GM12874 (cell line): ENCODE data around the gene PLEKHA5.

ENCODE experiments used
- TF ChIP-seq, protein P1 (sequence below): IDR thresholded peaks from 2 replicates; pipeline ENCODE4 v1.5.1; 2011; ENCODE audit warnings: low read depth, mild to moderate bottlenecking, control low read depth, low read length, moderate library complexity; ENCODE audit not compliant: insufficient read depth

The PLEKHA5 gene

DNA sequence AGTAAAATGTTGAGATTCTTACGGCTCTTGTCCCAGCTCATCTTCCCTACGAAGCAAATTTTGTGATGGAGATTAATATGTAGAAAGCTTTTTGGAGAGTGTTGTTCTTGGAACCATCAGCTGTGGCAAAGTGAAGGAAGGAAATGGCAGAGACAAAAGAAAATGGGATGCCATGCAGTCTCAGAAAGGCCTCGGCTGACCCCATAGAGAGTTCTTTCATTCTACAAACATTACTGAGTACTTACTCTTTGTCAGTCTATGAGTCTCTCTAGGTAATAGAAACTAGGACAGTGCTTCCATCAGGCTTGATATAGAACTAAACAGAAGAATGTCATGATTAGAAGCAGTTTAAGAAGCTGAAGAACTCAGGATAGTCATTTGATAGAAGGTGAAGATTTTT is 134.1 kb downstream of the PLEKHA5 start:
- TF ChIP-seq, protein P1, sequence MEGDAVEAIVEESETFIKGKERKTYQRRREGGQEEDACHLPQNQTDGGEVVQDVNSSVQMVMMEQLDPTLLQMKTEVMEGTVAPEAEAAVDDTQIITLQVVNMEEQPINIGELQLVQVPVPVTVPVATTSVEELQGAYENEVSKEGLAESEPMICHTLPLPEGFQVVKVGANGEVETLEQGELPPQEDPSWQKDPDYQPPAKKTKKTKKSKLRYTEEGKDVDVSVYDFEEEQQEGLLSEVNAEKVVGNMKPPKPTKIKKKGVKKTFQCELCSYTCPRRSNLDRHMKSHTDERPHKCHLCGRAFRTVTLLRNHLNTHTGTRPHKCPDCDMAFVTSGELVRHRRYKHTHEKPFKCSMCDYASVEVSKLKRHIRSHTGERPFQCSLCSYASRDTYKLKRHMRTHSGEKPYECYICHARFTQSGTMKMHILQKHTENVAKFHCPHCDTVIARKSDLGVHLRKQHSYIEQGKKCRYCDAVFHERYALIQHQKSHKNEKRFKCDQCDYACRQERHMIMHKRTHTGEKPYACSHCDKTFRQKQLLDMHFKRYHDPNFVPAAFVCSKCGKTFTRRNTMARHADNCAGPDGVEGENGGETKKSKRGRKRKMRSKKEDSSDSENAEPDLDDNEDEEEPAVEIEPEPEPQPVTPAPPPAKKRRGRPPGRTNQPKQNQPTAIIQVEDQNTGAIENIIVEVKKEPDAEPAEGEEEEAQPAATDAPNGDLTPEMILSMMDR = no peak

DNA sequence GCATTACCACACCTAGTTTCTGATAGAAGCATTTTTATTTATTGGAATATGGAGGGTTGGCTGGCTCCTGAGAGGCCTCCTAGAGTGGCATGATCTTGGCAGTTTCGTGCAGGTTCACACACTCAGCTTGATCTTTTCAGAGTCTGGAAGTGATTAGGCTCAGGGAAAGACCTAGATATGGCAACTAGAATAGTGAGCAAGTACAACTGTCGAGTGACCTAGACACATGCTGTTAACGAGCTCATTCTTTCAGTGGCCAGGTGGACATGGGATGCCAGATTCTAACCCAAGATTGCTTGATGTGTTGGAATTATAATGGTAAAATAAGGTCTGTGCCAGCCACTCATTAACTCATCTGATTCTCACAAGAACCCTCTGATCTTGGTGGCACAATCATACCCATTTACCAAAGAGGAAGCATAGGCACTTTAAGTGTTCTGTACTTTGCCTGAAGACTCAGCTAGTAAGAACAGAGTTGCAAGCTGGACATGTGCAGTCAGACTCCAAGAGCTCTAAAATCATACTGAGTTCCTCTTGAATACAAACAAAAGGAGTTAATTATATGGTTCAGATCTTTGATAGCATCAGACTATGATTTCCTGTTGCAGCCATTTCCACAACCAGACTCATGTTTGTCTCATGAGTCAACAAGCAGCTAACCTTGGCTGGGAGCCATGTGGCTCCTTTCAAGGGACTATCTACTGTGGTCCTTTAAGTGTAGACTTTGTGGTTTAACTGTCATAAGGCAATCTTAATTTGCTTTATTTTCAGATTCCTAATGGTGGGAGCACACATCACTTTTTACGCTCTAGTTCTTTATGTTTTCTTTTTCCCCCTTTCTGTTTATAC is 144.2 kb downstream of the PLEKHA5 start:
- TF ChIP-seq, protein P1 = no peak

DNA sequence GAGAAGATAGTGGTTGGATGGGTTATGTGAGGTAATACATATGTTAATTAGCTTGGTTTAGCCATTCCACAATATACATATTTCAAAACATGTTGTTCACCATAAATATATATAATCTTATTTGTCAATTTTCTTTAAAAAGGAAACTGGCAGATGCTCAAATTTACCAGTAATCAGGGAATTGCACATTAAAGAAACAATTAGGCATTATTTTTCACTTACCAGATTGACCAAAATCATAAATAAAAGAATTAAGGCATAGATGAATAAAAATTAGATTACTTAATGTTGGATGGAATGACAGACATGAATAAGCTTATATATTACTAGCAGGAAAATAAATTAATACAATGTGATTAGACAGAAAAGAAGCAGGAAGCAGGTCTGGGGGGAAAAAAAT is 147.2 kb downstream of the PLEKHA5 start:
- TF ChIP-seq, protein P1 = no peak

DNA sequence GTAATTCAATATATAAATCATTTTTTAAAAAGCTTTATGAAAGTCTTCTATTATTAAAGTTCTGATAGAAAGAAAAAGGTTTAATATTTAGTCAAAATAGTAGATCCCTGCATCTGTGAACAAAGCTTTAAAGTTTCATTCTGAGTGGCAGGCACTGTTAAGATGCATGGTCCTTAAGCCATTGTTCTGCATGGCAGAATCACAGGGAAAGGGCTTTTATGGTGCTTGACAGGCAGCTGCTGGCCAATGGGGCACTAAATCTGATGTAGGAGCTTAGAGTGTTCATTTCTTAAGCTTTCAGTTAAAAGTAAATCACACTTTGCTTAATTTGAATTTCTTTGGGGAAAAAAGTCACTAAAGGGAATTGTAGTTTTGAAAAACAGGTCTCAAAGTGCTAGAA is 148.2 kb downstream of the PLEKHA5 start:
- TF ChIP-seq, protein P1 = no peak

DNA sequence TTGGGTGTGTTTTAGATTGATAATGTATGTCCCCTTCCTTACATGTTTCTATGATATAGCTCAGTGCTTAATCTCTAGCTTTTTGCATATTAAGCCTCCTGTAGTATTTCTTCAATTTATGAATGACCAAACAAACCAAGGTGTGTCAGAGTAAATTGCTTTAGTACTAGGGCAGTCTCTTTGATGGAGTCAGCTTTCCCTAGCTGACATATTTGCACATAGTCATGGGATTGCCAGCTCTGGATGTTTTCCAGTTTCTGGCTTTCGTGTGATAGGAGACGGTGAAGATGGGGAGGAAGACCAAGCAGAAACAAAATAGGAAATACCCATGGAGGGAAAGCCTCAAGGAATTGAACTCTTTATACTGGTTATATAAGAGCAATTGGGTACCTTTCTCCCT is 148.9 kb downstream of the PLEKHA5 start:
- TF ChIP-seq, protein P1 = no peak

DNA sequence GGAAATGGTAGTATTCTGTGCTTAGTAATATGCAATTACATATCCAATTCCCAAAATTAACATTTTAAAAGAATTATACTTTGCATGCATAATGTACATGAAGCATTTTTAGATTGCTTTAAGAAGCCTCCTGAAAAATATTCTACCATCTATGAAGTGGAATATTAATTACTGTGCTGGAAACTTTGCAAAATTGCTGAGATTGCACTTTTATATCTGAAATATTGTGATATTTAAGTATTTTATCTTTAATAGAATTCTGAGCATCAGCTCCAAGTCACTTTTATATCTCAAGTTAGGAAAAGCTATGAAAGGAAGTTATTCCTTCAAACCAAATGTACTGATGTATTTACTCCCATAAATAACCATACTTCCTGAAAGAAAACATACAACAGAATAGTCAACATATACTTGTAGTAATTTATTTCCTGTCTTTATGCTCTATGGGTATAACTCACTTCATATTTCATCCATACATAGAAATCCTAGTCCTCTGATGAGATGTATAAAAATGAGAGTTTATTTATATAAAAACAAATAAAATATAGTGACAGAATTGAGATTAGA is 152.7 kb downstream of the PLEKHA5 start:
- TF ChIP-seq, protein P1 = no peak

DNA sequence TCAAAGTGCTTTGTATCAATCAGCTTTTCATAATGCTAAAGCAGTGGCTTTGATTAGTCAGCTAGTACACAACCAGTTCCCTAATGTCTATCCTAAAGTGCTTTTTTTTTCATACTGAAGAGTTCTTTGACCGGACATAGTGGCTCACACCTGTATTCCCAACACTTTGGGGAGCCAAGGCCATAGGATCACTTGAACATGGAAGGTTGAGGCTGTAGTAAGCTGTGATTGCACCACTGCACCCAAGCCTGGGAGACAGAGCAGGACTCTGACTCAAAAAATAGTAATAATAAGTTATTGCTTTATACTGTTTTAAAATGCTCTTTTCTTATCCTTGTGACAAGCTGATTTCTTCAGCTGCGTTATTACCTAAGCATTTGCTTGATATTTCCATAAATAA is 155.1 kb downstream of the PLEKHA5 start:
- TF ChIP-seq, protein P1 = no peak
